CD4-positive, alpha-beta T cell treated with Interleukin-12 subunit alpha and Interleukin-12 subunit beta, for 1 hour (primary cell): ENCODE results near the gene PPIL1.

ENCODE experiments used
- DNase-seq: peaks from one replicate; pipeline ENCODE4 v3.0.0-alpha.2; 2020

The PPIL1 gene

DNA sequence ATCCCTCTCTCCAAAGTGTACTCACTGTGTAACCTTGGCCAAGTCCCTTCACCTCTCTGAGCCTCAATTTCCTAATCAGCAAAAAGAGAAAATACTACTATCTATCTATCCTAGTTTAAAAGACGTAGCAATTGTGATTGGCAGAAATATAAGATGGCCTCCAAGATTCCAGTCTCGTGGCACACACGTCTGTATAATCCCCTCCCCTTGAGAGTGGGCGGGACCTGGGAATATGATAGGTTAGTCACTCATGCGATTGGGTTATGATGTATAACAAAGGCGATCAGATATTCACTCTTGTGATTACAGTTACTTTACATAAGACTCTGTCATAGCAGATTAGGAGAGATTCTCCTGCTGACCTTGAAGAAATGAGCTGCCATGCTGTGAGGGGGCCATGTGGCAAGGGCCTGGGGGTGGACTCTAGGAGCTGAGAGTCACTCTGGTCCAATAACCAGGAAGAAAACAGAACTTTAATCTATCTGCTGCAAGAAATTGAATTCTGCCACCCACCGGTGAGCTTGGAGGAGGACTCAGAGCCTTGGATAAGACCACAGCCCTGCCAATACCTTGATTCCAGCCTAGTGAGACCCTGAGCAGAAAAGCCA is 41.3 kb downstream of the PPIL1 start:
- DNase-seq: no peak

GRCh38 chr6:36832313-36832712 is 42.3 kb downstream of the PPIL1 start:
- DNase-seq: no peak

DNA sequence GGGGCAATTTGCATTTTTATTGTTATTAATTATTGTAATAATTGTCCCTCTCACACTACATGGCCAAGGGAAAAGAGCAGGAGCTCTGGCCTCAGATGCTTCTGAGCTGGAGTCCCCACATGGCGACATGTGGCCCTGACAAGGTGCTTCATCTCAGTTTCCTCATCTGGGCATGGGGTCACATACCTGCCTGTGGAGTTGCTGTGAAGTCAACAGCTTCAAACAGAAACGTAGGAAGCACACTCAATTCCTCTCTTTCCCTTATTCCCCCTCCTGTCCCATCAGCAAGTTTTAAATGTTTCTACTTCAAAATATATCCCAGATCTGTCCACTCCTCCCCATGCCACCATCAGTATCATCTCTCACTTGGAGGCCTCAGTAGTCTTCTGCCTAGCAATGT is 44.0 kb downstream of the PPIL1 start:
- DNase-seq: no peak

DNA sequence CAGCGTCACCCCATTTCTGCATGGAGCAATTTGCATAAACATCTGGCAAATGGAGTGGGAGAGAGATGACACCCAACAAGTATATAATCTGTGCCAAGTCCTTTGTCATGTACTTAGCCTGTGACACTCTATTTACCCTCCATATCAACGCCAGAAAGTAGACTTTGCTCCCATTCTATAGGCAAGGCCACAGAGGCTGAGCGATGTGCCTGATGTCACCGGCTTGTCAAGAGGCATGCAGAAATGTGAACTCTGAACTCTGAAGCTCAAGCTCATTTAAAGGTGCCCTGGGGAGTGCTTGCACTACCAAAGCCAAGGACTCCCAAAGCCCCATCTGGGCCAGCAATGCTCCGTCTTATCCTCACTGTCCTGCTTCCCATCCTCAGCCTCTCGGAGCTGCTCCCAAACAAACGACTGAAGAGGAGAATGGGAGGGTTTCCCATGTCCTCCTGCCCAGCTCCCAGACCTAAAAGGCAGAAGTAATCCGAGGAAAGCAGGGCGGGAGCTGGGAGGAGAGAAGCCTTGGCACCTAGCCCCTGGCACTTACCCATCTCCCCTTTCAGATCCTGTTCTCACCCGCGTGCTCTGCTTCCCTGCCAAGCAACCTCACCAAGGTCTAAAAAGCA is 44.6 kb downstream of the PPIL1 start:
- no peak for DNase-seq

GRCh38 chr6:36827261-36828079 is 47.1 kb downstream of the PPIL1 start:
- no peak for DNase-seq

GRCh38 chr6:36826520-36827227 is 47.9 kb downstream of the PPIL1 start:
- no peak for DNase-seq

DNA sequence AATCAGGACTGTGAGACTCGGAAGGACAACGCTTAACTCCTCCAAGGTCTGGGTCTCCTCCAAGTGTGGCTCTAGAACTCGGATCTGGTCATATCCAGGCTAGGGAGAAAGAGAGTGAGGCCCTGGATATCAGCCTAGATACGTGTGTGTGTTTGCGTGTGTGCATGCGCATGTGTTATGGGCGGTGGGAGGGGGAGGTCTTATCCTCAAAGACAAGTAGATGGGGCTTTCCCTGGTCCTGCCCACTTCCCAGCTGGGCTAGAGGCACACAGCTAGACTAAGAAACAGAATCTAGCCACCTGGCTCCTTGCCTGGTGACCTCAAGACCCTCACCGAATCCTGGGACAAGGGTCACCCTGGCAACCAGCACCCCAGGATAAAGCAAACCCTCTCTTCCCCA is 48.6 kb downstream of the PPIL1 start:
- DNase-seq: no peak

GRCh38 chr6:36825452-36825851 is 49.2 kb downstream of the PPIL1 start:
- no peak for DNase-seq

- no peak for DNase-seq
Measured at GRCh38 chr6:36824253-36824652, 50.4 kb downstream of the PPIL1 start.

- no peak for DNase-seq
Measured at GRCh38 chr6:36823421-36824096, 51.0 kb downstream of the PPIL1 start.

DNA sequence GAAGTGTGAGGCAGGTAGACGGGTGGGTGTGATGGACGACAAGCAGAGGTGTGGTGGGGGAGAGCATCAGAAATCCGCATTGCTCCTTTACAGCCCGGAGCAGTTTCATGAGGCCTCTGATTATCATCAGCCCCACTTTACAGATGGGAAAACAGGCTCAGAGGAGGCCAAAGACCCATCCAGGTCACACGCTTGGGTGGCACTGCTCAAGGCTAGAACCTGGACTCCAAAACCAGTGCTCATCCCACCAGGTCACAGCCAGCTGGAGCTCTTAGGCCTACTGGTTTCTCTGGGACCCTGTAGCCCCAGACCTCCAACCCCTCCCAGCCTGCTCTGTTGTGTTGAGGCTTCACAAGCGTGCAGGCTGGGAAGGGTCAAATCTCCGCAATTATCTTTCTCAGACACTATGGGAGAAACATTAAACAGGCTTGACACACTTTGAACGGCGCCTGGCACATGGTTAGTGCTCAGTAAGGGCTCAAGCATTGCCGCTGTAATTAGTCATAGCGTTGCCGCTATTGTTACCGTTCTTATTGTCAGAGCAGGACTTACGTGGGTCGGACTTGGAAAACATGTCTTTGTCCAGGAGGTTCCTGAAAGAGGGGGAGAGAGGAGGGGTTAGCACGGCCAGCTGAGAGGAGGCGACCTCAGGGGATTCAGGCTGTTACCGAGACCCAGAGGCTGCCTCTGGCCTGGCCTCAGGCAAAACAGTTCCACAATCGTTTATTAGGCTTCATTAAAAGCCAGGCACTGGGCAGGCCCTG is 51.9 kb downstream of the PPIL1 start:
- no peak for DNase-seq

GRCh38 chr6:36821581-36822335 is 52.8 kb downstream of the PPIL1 start:
- DNase-seq: no peak

GRCh38 chr6:36820700-36821580 is 53.7 kb downstream of the PPIL1 start:
- no peak for DNase-seq

DNA sequence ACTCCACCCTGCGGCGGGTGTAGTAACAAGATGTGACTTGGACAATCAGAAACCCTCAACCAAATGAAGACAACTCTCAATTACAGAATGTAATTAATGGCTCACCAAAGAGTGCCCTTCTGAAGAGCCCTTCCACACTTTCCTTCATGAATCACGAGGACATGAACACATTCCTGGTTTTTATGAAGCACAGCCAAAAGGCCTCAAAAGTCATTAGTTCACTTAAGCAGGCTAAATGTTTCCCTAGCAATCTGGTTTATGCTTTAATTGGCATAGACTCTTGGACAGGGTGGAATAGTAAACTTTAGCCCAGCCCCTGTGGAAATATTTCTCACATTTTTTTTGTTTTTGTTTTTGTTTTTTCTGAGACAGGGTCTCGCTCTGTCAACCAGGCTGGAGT is 55.8 kb downstream of the PPIL1 start:
- DNase-seq: no peak

- DNase-seq: no peak
Measured at GRCh38 chr6:36817847-36818246, 56.8 kb downstream of the PPIL1 start.

DNA sequence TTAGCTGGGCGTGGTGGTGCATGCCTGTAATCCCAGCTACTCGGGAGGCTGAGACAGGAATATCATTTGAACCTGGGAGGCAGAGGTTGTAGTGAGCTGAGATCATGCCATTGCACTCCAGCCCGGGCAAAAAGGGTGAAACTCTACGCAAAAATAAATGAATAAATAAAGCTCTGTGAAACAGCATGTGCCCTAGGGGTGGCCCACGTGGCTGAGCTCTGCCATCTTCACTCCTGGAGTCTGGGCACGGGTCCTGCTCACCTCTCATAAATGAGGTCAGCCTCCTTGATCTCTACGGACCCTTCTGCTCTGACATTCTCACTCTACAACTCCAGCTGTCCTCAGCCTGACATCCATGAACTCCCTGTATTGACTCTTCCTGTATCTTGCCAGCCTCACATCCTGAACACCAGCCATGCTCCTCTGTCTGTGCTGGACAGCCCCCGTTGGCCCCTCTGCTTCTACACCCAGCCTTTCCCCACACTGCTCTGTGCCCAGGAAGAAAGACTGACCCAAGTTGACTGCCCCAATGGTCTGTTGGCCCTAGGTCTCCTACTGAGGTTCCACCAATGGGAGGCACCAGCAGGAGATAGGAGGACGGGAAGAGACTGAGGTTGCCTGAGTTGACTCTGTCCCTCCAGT is 57.3 kb downstream of the PPIL1 start:
- DNase-seq: no peak

DNA sequence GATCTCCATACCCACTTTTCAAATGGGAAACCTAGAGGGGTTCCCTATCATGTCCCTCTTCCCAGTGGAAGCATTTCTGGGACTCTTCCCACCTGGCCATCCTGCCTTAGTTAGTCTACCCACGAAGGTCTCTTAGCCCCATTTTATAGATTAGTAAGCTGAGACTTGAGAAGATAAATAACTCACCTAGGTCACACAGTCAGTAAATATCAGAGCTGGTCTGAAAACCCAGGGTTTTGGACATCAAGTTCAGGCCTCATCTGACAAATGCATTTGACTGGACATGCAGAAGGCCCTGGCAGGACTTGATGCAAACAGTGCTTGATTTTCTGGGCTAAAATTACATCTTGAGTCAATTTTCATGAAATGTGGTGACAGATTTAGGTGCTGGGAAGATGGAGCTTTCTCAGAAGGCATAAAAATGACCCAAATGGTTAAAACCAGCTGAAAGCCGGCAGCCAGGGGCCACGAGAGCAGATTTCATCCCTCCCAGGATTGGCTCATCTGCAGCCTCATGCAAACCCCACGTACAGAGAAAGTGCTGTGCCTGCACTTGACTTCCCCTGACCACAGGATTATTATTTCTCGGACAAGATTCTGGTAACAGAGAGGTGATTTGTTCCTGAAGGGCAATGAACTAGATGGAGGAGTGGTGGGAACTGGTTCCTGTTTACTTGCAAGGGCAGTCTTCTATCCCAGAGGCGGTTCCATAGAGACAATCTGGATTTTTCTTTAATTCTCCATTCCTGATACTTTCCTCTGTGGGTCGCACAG is 58.5 kb downstream of the PPIL1 start:
- no peak for DNase-seq

GRCh38 chr6:36814249-36814648 is 60.4 kb downstream of the PPIL1 start:
- DNase-seq: no peak

DNA sequence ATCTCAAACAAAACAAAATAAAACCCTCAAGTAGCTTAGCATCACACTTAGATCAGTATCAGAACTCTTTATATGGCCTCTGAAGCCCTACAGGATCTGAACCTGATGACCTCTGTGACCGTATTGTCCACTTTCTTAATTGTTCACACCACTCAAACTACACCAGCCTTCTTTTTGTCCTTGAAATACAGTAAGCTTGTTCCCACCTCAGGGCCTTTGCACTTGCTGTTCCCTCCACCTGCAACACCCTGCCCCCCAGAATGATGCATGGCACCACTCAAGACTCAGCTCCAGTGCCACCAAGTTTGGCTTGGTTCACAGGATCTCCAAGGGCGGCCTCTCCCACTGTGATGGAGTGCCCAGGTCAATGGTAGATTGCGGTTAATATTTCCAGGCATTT is 61.1 kb downstream of the PPIL1 start:
- no peak for DNase-seq
